GM03348 (cell line): ENCODE data around the gene RTEL1.
"Not testable (repeated sequence)": the region's sequence is repeated elsewhere in the genome, so short reads cannot be mapped to it uniquely, and the experiment has no call there.

Experiments
- DNase-seq: peaks from one replicate; pipeline ENCODE4 v3.0.0; 2012; ENCODE audit warnings: low spot score

The RTEL1 gene

GRCh38 chr20:63627129-63627750 is 30.9 kb upstream of the RTEL1 start:
- DNase-seq: peak; percentile 99

- DNase-seq: no peak
These were observed 30.3 kb upstream of the RTEL1 start for GRCh38 chr20:63627751-63628245.

- DNase-seq: peak; percentile 64
These were observed 29.7 kb upstream of the RTEL1 start for GRCh38 chr20:63628246-63628975.

- not testable (repeated sequence) for DNase-seq
These were observed 27.2 kb upstream of the RTEL1 start for GRCh38 chr20:63630956-63631355.

GRCh38 chr20:63631426-63631825 is 26.7 kb upstream of the RTEL1 start:
- not testable (repeated sequence) for DNase-seq

GRCh38 chr20:63633732-63634131 is 24.4 kb upstream of the RTEL1 start:
- no peak for DNase-seq

- no peak for DNase-seq
These were observed 22.5 kb upstream of the RTEL1 start for GRCh38 chr20:63635431-63636141.

GRCh38 chr20:63636752-63637628 is 21.1 kb upstream of the RTEL1 start:
- DNase-seq: no peak

GRCh38 chr20:63639093-63639975 is 18.8 kb upstream of the RTEL1 start:
- DNase-seq: no peak

- DNase-seq: no peak
These were observed 18.0 kb upstream of the RTEL1 start for GRCh38 chr20:63640086-63640485.

- DNase-seq: not testable (repeated sequence)
These were observed 17.4 kb upstream of the RTEL1 start for GRCh38 chr20:63640686-63641085.

- DNase-seq: no peak
These were observed 16.8 kb upstream of the RTEL1 start for GRCh38 chr20:63641146-63641791.

- peak; percentile 91 for DNase-seq
These were observed 16.2 kb upstream of the RTEL1 start for GRCh38 chr20:63641792-63642523.

- no peak for DNase-seq
These were observed 15.4 kb upstream of the RTEL1 start for GRCh38 chr20:63642527-63643247.

GRCh38 chr20:63643499-63643898 is 14.6 kb upstream of the RTEL1 start:
- no peak for DNase-seq

- no peak for DNase-seq
These were observed 14.2 kb upstream of the RTEL1 start for GRCh38 chr20:63643946-63644345.

- no peak for DNase-seq
These were observed 12.9 kb upstream of the RTEL1 start for GRCh38 chr20:63645218-63645617.

- no peak for DNase-seq
These were observed 9.9 kb upstream of the RTEL1 start for GRCh38 chr20:63648190-63648589.
